ENCODE measurements around the gene COL5A1. TPM values are rescaled to one million over a fixed set of nuclear protein-coding genes. Genes with fewer than 3 reads are reported as not detected.

The COL5A1 gene
- total RNA-seq, 1 donor from 2014 or later, result 87.7 TPM

DNA sequence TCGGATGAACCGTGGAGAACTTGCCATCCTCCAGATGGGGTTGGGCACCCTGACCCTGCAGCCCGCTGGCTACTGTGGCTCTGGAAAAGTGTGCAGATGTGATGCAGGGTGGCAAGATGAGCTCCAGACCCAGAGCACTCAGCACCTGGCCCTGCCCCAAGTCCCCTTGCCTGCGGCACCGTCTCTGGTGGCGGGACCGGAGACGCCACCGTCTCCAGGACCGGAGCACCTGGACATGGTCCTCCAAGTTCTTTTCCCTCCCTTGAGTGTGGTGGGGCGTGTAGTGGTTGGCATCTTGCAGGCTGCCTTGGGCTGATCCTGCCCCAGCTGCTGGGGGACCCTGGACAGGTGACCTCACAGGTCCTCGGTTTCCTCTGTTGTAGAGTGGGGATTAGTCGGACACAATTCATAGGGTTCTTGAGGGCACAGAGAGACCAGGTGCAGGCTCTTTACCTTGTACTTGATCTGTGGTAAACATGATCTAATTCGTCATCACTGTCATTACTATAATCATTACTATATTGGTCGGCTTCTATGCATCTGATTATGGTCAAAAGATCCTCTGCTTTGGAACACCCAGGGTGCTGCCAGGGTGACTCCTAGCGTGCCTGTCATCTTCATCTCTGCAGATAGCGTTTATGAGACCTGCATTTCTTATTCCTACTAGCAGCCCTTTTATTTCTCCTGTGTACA lies 83.5 kb downstream of the COL5A1 start:
- no peak overlapping the region for H3K4me3 ChIP-seq (ENCODE audit: low read depth, low read length)
- TF ChIP-seq, protein P1, sequence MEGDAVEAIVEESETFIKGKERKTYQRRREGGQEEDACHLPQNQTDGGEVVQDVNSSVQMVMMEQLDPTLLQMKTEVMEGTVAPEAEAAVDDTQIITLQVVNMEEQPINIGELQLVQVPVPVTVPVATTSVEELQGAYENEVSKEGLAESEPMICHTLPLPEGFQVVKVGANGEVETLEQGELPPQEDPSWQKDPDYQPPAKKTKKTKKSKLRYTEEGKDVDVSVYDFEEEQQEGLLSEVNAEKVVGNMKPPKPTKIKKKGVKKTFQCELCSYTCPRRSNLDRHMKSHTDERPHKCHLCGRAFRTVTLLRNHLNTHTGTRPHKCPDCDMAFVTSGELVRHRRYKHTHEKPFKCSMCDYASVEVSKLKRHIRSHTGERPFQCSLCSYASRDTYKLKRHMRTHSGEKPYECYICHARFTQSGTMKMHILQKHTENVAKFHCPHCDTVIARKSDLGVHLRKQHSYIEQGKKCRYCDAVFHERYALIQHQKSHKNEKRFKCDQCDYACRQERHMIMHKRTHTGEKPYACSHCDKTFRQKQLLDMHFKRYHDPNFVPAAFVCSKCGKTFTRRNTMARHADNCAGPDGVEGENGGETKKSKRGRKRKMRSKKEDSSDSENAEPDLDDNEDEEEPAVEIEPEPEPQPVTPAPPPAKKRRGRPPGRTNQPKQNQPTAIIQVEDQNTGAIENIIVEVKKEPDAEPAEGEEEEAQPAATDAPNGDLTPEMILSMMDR (IDR thresholded peaks at IDR 0.05; ENCODE audit: insufficient read depth, low read length, poor library complexity, severe bottlenecking), result no peak
- DNase-seq (ENCODE audit: low read depth), result no peak
- H3K36me3 ChIP-seq (ENCODE audit: control insufficient read depth, insufficient read depth, low read length), result no peaks in the 10 kb centered on the region
- H3K27me3 ChIP-seq (ENCODE audit: control insufficient read depth, insufficient read depth, low read length), result no peaks in the 10 kb centered on the region

DNA sequence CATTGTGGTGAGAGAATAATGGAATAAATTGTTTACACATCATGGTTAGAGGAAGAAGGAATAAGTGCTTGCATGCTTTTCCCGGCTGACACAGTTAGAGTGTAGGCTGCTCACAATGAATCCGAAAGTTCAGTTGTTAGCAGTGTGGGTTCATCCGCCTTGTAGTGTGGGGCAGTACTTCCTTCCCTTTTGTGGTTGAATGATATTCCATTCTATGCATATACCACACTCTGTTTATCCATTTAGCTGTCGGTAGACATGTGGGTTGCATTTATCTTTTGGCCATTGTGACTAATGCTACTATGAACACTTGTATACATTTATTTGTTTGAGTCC lies 84.0 kb downstream of the COL5A1 start:
- DNase-seq (ENCODE audit: low read depth), result no peak
- TF ChIP-seq, protein P1 (IDR thresholded peaks at IDR 0.05; ENCODE audit: insufficient read depth, low read length, poor library complexity, severe bottlenecking), result no peak
- Histone ChIP-seq H3K27me3 (ENCODE audit: control insufficient read depth, insufficient read depth, low read length) (no peaks in the 10 kb centered on the region), H3K4me3 (ENCODE audit: low read depth, low read length) (no peak overlapping the region), H3K36me3 (ENCODE audit: control insufficient read depth, insufficient read depth, low read length) (no peaks in the 10 kb centered on the region)

DNA sequence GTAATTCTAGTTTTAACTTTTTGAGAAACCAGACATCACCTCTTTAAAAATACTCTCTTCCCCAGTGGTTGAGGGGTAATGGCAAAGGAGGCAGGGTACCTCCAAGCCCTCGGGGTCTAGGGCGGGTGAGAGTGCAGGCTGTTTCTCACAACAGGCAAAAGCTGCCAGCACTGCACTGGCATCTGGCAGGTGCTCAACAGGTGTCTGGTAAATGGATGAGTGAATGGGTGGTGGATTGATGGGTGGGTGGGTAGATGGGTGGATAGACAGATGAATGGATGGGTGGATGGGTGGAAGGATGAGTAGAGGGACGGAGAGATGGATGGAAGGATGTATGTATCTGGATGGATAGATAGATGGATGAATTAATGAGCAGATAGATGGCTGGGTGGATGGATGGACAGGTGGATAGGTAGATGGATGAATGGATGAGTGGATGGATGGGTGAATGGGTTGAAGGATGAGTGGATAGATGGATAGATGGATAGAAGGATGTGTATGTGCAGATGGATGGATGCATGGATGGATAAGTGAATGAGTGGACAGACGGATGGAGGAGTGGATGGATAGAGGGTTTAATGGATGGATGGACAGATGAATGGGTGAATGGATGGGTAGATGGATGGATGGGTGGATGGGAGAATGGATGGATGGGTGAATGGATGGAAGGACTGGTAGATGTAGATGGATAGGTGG lies 84.6 kb downstream of the COL5A1 start:
- H3K36me3 ChIP-seq (ENCODE audit: control insufficient read depth, insufficient read depth, low read length), result no peaks in the 10 kb centered on the region
- H3K27me3 ChIP-seq (ENCODE audit: control insufficient read depth, insufficient read depth, low read length), result no peaks in the 10 kb centered on the region
- no peak for DNase-seq (ENCODE audit: low read depth)
- TF ChIP-seq, protein P1 (IDR thresholded peaks at IDR 0.05; ENCODE audit: insufficient read depth, low read length, poor library complexity, severe bottlenecking), result no peak
- no peak overlapping the region for H3K4me3 ChIP-seq (ENCODE audit: low read depth, low read length)

DNA sequence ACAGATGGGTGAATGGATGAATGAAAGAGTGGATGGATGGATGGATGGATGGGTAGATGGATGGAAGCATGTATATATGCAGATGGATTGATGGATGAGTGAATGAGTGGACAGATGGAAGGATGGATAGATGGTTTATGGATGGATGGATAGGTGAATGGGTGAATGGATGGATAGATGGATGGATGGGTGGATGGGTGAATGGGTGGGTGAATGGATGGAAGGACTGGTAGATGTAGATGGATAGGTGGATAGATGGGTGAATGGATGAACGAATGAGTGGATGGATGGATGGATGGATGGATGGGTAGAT lies 85.1 kb downstream of the COL5A1 start:
- no peak for DNase-seq (ENCODE audit: low read depth)
- Histone ChIP-seq H3K27me3 (ENCODE audit: control insufficient read depth, insufficient read depth, low read length) (no peaks in the 10 kb centered on the region), H3K4me3 (ENCODE audit: low read depth, low read length) (no peak overlapping the region), H3K36me3 (ENCODE audit: control insufficient read depth, insufficient read depth, low read length) (no peaks in the 10 kb centered on the region)
- TF ChIP-seq, protein P1 (IDR thresholded peaks at IDR 0.05; ENCODE audit: insufficient read depth, low read length, poor library complexity, severe bottlenecking), result no peak

DNA sequence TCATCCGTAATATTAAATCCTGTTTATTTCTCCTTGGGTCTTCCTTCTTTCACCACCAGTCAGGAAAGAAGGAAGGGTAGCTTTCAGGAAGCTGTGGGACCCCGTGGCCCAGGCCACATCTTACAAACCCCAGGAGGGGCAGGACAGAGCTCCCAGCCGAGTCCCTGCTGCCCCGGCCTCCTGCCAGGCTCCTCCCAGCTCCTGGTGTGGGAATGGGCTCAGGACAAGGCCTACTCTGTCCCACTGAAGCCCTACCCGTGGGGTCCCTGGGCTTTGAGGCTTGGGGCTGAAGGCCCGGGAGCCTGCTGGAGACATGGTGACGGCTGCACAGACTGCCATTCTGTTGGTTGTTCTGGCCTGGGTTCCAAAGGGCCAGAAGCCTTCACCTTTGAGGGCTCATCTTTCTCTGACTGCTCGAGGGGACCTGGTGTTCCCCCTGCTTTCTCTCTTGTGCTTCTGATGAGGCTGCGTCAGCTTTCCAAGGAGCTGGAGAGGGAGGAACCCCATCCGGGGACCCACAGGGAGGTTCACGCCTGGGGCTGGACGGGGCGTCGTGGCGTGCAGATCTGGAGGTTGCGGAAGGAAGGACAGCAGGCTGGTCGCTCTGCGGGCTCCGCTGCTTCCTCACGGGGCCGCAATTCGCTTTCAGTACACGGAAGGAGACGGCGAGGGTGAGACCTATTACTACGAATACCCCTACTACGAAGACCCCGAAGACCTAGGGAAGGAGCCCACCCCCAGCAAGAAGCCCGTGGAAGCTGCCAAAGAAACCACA lies 86.6 kb downstream of the COL5A1 start:
- DNase-seq (ENCODE audit: low read depth), result no peak
- H3K27me3 ChIP-seq (ENCODE audit: control insufficient read depth, insufficient read depth, low read length), result no peaks in the 10 kb centered on the region
- TF ChIP-seq, protein P1 (IDR thresholded peaks at IDR 0.05; ENCODE audit: insufficient read depth, low read length, poor library complexity, severe bottlenecking), result no peak
- no peaks in the 10 kb centered on the region for H3K36me3 ChIP-seq (ENCODE audit: control insufficient read depth, insufficient read depth, low read length)
- no peak overlapping the region for H3K4me3 ChIP-seq (ENCODE audit: low read depth, low read length)

Measured in kidney epithelial cell (primary cell).